ENCODE results near the gene MLXIPL. TPM values are rescaled to one million over a fixed set of nuclear protein-coding genes. Genes with fewer than 3 reads are reported as not detected.

Gene MLXIPL
- total RNA-seq, 3 donors from 2014 or later = 10.4 to 109 (median 21.3) TPM

- no peak for DNase-seq (ENCODE audit: low spot score in 2 of 2)
- H3K27ac ChIP-seq = no peak overlapping the region
- H3K9me3 ChIP-seq = no peaks in the 10 kb centered on the region
- H3K4me3 ChIP-seq = no peak overlapping the region
- TF ChIP-seq CTCF (IDR thresholded peaks at IDR 0.05) (no peak), POLR2AphosphoS5 (IDR thresholded peaks at IDR 0.05) (no peak), POLR2A (IDR thresholded peaks at IDR 0.05) (no peak)
- H3K36me3 ChIP-seq = no peaks in the 10 kb centered on the region
- intact Hi-C loops (cut with DNase I; ENCODE audit: low total_unique reads) = no loop called here
- H3K27me3 ChIP-seq = no peaks in the 10 kb centered on the region
- H3K4me1 ChIP-seq = no peaks in the 10 kb centered on the region
Measured at GRCh38 chr7:73547841-73548240, 76.5 kb downstream of the MLXIPL start.

GRCh38 chr7:73544678-73545077 is 79.6 kb downstream of the MLXIPL start:
- no peak overlapping the region for H3K4me3 ChIP-seq
- intact Hi-C loops (cut with DNase I; ENCODE audit: low total_unique reads) = no loop called here
- no peak overlapping the region for H3K27ac ChIP-seq
- H3K36me3 ChIP-seq = no peaks in the 10 kb centered on the region
- no peaks in the 10 kb centered on the region for H3K9me3 ChIP-seq
- TF ChIP-seq POLR2AphosphoS5 (IDR thresholded peaks at IDR 0.05) = no peak
- H3K4me1 ChIP-seq = no peaks in the 10 kb centered on the region
- no peaks in the 10 kb centered on the region for H3K27me3 ChIP-seq
- DNase-seq (ENCODE audit: low spot score in 2 of 2) = no peak

Other genes with a start within 250 kb of the MLXIPL start
- gene FZD9, start 190.7 kb downstream of the MLXIPL start, total RNA-seq = 1 to 10 TPM in 1 of 3 donors, under 1 TPM in 2; 0.44 to 4.3 (median 0.98) TPM
- gene BAZ1B, start 102.2 kb downstream of the MLXIPL start, total RNA-seq = 10 to 100 TPM; 53.7 to 57.4 (median 56.3) TPM
- 10 to 100 TPM; 29.6 to 93.0 (median 40.6) TPM for gene BCL7B, start 66.8 kb downstream of the MLXIPL start, total RNA-seq
- 10 to 100 TPM; 31.0 to 39.3 (median 32.1) TPM for gene TBL2, start 45.9 kb downstream of the MLXIPL start, total RNA-seq
- 1 to 10 TPM; 3.5 to 5.9 (median 3.8) TPM for gene VPS37D, start 43.3 kb upstream of the MLXIPL start, total RNA-seq
- 1 to 10 TPM; 2.9 to 6.9 (median 4.6) TPM for gene DNAJC30, start 58.9 kb upstream of the MLXIPL start, total RNA-seq
- 10 to 100 TPM; 39.5 to 49.8 (median 41.0) TPM for gene BUD23, start 59.1 kb upstream of the MLXIPL start, total RNA-seq
- 1 to 10 TPM; 5.9 to 9.5 (median 8.5) TPM for gene STX1A, start 95.1 kb upstream of the MLXIPL start, total RNA-seq
- 10 to 100 TPM; 10.9 to 57.8 (median 36.4) TPM for gene ABHD11, start 114.3 kb upstream of the MLXIPL start, total RNA-seq
- gene CLDN3, start 145.7 kb upstream of the MLXIPL start, total RNA-seq = 100 to 1,000 TPM in 1 of 3 donors, 10 to 100 TPM in 1, not detected in 1; 81.6 to 137 TPM
- 100 to 1,000 TPM in 2 of 3 donors, 1 to 10 TPM in 1; 3.8 to 379 (median 143) TPM for gene CLDN4, start 206.5 kb upstream of the MLXIPL start, total RNA-seq
- 10 to 100 TPM in 1 of 3 donors, 1 to 10 TPM in 2; 1.6 to 10.6 (median 7.0) TPM for gene METTL27, start 218.0 kb upstream of the MLXIPL start, total RNA-seq
- gene TMEM270, start 236.6 kb upstream of the MLXIPL start, total RNA-seq = not detected

Measured in breast epithelium (tissue), 4 donors.